SK-N-SH (cell line): ENCODE measurements around the gene POLDIP3.

Experiments used
- POLR2AphosphoS5 ChIP-seq: IDR thresholded peaks from 2 replicates; pipeline ENCODE4 v1.6.1; 2012; ENCODE audit warnings: low read depth, low read length
- TF ChIP-seq, protein P1 (sequence below): fragments of 200-600 bp; sonication (generic); IDR thresholded peaks from 2 replicates; pipeline ENCODE4 v1.6.1; 2017; ENCODE audit warnings: antibody characterized with exemption, mild to moderate bottlenecking, moderate library complexity

DNA sequence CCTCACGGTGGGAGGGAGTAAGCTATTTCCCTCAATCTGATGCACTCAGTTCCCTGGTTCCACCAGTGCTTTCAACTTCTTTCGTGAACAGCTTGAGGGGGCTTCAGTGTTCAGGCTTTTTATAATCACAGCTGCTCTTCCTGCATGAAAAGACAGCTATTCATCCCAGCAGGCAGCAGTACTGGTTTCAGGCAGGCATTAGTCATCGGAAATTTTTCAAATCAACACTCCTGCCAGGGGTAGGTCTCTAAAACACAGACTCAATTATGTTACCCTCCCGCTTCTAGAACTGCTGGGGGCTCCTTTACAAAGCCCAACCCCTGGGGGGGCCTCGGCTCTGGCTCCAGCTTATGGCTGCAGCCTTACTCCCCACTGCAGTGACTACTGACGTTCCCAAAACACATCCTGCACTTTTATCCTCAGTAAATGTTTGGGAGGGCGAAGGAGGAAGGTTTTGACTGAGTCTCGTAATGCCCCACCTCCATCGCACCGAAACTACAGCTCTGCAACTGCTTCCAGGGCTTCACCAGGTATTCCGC lies 5.8 kb downstream of the POLDIP3 start:
- TF ChIP-seq, protein P1, sequence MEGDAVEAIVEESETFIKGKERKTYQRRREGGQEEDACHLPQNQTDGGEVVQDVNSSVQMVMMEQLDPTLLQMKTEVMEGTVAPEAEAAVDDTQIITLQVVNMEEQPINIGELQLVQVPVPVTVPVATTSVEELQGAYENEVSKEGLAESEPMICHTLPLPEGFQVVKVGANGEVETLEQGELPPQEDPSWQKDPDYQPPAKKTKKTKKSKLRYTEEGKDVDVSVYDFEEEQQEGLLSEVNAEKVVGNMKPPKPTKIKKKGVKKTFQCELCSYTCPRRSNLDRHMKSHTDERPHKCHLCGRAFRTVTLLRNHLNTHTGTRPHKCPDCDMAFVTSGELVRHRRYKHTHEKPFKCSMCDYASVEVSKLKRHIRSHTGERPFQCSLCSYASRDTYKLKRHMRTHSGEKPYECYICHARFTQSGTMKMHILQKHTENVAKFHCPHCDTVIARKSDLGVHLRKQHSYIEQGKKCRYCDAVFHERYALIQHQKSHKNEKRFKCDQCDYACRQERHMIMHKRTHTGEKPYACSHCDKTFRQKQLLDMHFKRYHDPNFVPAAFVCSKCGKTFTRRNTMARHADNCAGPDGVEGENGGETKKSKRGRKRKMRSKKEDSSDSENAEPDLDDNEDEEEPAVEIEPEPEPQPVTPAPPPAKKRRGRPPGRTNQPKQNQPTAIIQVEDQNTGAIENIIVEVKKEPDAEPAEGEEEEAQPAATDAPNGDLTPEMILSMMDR: no peak
- TF ChIP-seq POLR2AphosphoS5: no peak
